IPS-NIHi11 (cell line): ENCODE measurements around the gene DYNC1LI2.
"Not testable (repeated sequence)": the region's sequence is repeated elsewhere in the genome, so short reads cannot be mapped to it uniquely, and the experiment has no call there.

Experiments used
- DNase-seq: peaks from one replicate; pipeline ENCODE4 v3.0.0; 2012; ENCODE audit warnings: mixed read lengths, low spot score

The DYNC1LI2 gene

DNA sequence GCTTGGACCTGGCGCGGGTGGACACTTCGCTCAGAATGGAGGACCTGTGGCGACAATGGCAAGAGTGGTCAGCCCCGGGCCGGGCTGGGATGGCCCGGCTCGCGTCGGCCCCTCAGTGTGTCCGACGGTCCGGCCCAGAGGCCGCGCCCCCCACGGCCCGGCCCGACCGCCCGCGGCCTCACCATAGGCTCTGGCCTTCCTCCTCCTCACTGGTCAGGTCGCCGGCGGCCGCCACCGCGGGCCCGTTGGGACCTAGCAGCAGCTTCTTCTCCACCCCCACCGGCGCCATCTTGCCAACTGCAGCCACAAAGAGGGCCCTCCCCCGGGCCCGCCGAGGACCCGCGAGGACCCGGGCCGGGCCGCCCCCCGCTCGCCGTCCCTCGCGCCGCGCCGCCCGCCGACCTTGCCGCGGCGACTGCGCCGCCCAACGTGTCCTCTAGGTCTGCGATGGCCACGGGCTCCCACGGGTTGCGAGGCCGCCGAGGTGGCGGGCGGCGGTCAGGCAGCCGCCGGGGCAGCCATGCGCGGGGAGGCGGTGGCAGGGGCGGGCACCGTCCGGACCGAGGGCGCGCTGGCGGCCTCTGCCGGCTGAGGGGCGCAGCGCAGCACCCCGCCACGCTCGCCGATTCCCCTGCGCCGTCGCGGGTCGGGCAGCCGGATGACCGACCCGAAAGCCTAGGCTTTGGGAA lies at the start of gene DYNC1LI2:
DYNC1LI2 (minus strand) TSS at position 307 of the 689 bp plus-strand sequence; CDS start at position 289, 18 bp downstream.
- DNase-seq: peak; percentile 98

DNA sequence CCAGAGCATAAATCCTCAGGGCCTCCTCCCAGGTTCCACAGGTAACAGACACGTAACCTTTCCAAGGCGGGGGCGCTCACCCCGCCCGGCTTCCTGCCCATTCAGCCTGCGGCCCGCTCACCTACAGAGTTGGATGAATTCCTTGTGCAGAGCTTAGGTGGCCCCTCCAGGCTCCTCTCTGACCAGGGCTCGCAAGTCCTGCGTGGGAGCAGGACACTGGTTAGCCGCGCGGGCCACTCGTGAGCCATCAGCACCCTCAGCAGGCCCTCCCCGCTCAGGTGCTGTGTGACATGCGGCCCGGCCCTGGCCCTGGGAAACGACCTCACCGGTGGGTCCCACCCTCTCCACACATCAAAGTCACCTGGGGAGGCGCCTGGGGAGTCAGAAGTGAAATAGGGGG lies 49.4 kb upstream of the DYNC1LI2 start:
- DNase-seq: peak; percentile 7

DNA sequence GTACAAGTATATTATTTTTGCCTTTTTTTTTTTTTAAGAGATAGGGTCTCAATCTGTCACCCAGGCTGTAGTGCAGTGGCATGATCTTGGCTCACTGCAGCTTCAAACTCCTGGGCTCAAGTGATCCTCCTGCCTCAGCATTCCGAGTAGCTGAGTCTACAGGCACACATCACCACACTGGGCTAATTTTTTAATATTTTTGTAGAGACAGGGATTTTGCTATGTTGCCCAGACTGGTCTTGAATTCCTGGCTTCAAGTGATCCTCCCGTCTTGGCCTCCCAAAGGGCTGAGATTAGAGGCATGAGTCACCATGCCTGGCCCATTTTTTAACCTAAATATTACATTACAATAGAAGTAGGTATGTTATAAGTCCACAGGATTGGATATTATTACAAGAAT lies 46.8 kb upstream of the DYNC1LI2 start:
- no peak for DNase-seq

DNA sequence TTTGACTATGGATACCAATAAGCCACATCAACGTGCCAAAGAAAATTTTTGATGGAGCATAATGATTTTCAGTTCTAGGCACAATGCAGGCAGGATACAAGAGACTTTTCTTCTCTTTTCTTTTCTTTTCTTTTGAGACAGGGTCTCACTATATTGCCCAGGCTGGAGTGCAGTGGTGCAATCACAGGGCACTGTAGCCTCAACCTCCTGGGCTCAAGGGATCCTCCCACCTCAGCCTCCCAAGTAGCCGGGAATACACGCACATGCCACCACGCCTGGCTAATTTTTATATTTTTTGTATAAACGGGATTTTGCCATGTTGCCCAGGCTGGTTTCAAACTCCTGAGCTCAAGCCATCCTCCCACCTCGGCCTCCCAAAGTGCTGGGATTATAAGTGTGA lies 42.6 kb upstream of the DYNC1LI2 start:
- not testable (repeated sequence) for DNase-seq

DNA sequence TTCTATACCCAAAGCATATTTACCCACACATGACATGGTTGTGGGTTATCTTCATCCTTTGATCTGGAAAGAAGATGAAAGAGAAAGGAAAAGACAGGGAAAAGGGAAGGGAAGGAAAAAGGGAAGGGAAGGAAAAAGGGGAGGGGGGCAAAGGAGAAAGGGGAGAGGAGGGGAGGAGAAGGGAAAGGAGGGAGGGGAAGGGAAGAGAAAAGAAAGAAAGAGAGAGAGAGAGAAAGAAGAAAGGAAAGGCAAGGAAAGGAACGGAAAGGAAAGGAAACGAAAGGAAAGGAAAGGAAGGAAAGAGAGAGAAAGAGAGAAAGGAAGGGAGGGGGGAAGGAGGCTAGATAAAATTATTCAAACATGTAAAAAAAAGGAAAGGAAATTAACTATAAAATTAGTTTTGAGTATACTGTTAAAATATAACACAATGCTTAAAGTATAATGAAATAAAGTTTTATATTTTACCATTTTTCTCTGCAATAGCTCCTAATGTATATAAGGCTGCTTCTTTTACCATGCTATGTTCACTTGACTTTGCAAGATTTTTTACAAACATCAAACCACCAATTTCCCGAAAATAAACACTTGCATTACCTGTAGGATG lies 38.8 kb upstream of the DYNC1LI2 start:
- no peak for DNase-seq

DNA sequence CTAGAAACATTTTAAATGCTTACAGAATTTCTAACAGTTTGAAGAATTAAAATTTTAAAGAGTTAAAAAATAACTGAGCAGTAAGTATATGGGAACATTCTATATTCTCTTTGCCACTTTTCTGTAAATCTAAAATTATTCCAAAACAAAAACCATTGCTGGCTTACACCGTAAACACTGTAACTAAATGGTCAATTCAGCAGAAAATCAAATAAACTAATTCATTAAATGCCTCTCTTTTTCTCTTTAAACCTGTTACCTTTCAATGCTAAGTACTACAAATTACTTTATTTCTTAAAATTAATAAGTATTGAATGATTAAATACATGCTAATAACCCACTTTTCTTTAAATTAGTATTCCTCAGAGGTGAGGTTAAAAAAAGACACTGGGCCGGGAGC lies 36.0 kb upstream of the DYNC1LI2 start:
- no peak for DNase-seq

DNA sequence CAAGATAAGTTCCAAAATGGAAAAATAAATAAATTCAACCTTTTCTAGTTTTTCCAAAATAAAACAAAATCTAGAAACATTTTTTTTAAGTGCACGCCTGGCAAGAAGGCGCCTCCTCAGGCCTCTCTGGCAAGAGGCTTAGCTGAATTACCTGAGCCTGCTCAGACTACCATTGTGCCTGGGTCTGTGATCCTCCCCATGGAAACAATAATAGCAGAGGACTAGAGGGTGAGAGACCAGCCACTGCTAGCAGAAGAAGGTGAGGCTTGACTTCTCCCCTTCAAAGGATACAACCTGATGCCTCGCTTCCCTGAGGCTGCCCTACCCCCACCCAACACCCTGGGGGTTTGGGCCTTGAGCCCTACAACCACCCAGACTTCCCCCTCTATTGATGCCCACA lies 35.1 kb upstream of the DYNC1LI2 start:
- DNase-seq: no peak

DNA sequence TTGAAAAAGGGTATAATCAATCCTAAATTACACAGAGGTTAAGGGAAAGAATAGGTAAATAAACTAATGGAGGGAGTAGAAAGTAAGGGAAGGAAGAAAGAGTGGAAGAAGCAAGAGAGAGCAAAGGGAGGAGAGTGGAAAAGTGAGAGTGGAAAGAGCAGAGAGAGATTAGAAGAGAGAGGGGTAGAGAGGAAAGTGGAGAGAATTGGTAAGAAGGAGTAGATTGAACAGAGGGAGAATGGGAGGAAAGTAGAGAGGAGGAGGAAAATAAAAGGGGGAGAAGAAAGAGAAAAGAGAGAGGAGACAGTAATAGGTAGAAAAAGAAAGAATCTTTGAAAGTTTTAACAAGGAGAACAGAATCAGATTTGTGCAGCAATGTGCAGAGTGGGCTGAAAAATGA lies 25.0 kb upstream of the DYNC1LI2 start:
- no peak for DNase-seq

DNA sequence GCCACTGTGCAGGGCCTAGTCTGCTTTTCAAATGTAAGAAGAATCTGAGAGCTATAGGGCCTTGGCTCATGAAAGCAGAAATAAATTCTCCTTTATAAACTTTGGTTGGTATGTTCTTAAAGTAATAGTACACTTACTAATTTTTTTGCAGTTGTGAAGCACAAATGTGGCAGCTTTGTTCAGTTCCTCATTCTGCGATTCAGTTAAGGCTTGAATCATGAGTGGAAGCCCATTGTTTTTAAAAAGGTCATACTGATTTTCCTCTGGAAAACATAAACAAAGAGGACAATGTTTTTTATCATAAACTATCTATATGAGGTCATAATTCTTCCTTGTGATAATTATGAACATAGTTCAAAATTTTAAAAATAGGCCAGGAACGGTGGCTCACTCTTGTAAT lies 23.6 kb upstream of the DYNC1LI2 start:
- DNase-seq: no peak

DNA sequence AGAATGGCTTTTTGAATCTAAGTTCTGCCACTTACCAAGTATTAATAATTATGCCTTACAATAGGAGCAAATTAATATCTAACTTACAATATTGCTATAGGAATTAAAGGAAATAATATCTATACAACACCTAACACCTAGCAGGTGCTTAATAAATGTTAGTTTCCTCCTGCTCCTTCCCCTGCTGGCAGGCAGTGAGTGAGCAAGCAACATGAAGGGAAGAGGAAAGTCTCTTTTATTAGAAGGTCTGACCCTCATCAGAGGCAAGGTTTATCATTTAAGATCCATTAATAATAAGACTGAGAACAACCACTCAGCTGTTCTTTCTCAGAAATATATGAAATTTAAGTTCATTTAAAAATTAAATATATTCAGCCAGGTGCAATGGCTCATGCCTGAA lies 6.7 kb upstream of the DYNC1LI2 start:
- DNase-seq: no peak

DNA sequence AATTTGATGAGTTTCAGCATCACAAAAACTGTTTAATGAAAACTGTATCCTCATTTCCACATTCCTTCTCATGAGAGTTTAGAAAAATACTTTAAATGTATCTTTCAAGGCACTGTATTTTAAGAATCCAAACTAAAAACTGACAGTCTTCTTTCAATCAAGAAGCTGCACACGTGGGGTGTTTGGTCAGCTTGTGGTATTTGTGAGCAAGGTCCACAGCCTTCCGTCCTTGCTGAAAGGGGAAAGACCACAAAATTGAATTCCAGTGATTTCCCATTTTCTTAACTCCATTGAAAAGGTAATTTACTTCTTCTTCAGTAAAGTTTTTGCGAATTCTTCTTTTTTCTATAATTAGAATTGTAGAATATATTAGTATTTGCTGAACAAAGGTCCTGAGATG lies 3.4 kb upstream of the DYNC1LI2 start:
- no peak for DNase-seq

DNA sequence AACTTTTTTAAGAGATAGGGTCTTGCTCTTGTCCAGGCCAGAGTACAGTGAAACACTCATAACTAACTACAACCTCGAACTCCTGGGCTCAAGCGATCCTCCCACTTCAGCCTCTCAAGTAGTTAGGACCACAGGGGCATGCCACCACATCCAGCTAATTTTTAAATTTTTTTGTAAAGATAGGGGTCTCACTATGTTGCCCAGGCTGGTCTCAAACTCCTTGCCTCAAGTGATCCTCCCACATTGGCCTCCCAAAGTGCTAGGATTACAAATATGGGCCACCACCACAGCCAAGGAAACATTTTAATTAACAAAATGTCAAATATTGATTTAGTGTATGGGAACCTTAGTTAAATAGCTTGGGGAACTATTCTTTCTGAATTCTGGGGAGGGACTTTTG lies 2.8 kb upstream of the DYNC1LI2 start:
- no peak for DNase-seq

DNA sequence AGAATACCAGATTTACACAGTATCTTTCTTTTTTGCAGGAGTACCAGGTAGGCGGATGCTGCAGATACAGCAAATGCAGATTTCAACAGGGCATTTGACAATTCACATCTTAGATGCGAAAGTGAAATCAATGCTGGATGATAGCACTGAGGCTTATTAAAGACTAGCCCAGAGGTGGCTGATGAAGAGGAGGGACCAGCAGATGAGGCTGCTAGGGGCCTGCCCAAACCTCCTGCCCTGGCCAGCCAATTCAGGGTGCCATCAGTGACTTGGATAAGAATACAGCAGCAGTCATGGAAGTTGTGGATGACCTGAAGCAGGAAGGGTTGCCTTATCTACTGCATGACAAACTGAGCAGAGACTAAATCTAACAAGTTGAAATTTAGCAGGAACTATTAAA lies 1.5 kb upstream of the DYNC1LI2 start:
- no peak for DNase-seq

DNA sequence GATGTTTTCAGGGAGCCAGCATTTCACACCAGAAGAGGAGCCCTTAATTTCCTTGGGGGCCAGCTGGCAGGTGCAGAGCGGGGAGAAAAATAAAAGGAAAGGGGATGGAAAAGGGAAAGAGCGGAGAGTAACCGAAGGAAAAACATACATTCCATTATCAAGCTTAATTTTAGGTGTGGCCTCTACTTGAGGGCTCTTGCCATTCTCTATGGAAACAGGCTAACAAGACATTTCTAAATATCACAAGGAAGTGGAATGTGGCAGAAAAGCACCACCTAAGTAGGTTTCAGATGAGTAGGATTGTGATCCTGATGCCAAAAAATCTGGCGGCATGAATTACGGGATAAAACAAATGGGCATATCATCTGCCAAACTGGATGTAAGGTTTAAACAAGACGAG lies 970 bp upstream of the DYNC1LI2 start:
- no peak for DNase-seq

DNA sequence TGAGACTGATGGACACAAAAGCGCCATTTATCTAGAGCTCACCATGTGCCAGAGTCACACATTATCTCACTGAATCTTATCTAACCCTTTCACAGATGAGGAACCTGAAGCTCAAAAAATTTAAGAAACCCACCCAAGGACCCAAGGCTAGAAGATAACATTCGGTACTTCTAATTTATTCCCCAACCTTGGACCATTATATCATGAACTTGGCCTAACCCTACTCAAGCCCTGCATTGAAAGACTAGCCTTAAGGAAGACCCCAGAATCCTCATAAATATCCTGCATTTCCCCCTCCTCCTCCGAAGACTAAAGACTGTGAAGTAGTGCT lies 548 bp upstream of the DYNC1LI2 start:
- DNase-seq: no peak

DNA sequence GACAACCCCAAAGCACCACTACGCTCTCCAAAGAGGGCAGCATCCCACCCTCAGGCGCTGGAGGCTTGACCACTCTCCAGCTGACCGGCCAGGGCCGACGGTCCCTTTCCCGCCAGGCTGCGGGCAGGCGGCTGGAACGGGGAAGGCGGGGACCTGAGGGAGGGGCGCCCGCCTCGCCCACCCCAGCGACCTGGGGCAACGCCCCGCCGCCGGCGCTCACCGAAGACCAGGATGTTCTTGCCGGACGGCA lies 431 bp downstream of the DYNC1LI2 start:
- DNase-seq: peak; percentile 70

DNA sequence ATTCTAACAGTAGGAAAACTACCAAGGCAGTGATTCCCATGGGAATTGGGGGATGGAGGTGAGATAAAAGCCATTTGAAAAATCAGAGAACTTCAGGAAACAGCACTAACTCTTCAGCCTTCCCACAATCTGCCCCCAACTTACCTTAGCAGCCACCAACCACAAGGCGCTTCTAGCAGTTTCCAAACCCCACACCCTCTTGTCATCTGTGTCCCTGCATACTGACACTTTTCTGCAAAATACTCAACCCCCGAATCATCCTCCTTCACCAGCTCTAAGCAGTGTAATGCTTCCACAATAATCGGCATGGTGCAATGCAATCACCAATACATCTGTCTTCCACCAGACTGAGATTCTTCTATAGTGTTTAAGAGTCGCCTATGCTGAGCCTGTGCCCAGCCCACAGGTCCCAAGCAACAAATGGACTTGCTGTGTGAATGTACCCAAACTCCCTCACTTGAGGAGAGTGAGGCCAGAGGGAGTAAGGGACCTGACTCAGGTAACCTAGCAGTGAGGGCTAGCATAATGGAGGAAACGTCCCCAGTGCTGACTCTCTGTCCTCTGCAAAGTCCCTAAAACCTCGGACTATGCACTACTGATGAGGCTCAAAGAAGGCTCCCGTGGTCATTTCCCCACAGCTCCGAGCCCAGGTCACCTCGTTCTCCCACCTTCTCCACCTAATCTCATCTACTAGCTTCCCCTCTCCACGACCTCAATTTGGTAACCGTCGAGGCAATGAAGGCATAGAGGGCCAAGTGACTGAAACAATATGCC lies 943 bp downstream of the DYNC1LI2 start:
- no peak for DNase-seq

DNA sequence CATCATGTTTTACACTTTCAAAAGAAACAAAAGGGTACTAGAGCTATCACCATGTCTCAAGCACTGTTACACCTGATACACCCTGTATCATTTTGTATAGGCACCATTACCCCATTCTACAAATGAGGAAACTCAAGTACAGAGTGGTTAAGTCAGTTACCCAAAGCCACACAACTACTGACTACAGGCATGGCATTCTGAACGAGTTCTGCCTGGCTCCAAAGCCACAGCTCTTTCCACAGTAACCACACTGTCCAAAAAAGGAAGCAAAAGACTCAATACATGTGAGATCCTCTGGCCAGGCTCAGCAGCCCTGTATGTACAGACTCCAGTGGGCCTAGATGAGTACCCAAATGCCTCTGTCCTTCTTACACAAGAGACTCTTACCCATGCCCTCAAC lies 4.7 kb downstream of the DYNC1LI2 start:
- DNase-seq: no peak

DNA sequence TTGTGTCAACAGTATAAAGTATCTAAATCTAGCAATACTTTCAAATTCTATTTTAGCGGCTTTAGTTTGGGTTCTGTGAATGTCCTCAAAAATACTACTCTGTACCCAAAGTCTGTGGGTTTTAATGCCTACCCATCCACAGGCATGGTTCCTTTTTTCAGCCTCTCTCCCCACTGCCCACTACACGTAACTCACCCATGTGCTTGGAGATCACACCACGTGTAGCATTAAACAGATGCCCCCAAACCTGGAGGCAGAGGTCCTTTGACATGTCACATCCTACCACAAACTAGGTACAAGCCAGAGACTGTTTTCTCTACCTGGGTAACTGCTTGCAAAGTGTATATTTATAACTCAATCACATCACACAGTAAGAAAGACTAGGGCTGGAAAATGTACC lies 5.4 kb downstream of the DYNC1LI2 start:
- DNase-seq: no peak

DNA sequence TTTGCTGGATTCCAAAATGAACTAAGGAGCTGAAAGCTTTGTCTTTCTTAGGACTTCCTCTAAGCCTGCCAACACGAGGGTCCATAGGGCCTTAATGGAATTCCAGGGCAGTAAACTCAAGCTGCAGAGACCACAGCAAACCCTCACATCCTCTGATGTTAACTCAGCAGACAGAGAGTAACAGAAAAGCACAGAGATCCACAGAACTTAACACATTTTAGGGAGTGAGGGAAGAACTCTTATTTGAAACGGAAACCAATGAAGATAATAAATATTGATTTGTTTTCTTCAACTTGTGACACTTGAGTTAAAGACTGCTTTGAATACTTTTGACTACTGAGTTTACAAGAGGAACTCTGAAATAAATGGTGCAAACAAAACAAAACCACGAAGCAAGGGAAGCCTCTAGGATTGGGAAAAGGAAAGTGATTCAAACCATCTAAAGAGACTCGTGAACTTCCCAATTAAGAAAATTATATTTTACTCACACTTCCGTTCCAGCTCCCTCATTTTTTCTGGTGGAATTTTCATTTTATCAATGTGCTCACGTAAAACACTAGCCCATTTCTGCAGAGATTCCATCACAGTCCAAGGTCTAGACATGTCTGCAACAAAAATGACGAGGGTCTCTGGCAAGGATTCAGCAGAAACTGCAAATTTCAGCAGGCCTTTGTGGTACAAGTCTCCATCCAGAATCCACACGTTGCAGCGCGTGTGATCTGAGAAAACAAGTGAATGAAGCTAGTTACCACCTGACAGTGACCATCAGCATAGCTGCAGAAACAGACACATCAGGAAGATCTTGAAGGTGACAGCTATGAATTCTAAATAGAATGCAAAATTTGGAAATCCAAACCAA lies 9.2 kb downstream of the DYNC1LI2 start:
- DNase-seq: no peak

DNA sequence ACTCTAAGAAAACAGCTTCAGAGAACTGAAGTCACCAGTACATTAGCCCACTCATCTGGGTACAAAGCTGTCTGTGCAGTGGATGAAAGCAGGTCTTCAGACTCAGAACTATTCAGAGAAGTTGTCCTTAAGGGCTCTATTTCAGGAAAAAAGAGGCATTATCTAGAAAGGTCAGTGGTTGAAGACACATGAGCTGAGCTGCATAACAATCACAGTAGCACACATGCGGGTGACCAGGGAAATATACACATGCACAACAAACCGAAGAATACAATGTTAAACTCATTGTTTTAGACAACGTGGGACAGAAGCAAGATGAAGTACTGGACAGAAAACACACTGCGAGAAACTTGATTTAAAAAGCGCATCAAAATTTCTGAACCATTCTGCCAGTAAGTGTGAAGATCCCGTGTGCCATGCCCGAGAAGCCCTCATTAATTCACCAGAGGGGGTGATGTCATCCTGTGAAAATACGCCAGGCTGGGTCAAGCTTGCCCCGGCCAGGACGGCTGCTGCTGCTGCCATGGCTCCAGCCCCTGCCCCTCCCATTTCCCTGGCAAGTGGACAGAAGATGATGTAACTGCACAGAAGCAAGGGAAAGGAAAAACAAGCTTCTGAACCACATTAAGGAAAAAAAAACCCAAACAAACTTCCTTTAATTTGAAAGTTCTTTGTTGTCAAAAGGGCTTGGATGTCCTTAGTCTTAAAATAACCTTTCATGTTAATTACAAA lies 10.1 kb downstream of the DYNC1LI2 start:
- DNase-seq: peak; percentile 50

DNA sequence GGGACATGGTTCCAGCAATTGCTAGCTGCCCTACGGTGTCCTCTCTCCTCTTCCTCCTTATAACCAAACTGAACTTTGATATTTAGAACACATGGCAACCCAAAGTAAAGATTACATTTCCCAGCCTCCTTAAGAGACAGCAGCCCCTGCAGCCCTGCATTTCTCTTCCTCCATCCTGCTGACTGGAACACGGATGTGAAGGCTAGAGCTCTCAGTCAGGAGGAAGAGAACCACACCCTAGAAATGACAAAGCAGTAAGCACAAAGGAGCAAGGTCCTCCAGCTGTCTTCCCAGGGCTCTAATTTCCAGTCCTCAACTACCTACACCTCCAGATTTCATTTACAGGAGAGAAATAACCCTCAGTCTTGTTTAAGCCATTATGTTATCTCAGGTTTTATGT lies 10.9 kb downstream of the DYNC1LI2 start:
- DNase-seq: no peak
